ENCODE results near the gene BCL2L13. TPM values are rescaled to one million over a fixed set of nuclear protein-coding genes. Genes with fewer than 3 reads are reported as not detected.

BCL2L13 gene
- total RNA-seq, 1 experiment from 2014 or later, result 81.5 TPM

- DNase-seq (ENCODE audit: low read depth), result no peak
Observed at GRCh38 chr22:17778412-17778976, 139.9 kb downstream of the BCL2L13 start.

DNA sequence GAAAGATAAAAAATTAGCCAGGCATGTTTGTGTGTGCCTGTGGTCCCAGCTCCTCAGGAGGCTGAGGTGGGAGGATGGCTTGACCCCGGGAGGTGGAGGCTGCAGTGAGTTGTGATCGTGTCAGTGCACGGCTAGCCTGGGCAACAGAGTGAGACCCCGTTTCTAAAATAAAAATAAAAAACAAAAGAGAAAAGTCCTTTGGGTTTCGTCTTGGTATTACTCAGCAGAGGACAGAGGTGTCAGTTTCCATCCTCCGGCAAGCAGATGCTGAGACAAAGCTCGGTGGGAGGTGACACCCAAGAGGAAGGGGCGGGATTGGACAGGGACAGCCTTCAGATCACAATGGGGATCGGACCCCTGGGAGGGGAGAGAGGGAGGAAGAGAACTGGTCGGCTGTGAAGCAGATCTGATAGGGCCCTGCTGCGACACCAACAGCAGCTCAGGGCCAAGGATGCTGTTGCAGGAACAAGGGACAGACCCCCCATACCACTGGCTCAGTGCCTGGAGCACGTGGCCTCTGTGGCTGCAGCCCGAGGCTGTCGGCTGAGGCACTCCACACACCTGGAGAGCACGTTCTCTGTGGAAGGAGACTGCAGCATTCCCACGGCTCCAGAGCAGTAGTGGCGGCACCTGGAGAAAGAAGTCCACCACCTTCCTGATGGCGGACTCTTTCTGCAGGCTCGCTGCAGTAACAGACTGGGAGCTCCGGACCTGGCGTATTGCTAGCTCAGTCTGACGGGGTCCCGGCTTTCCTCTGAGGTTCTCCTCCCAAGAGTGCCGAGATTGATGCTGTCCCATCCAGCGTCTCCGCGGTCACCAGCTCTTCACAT lies 140.9 kb downstream of the BCL2L13 start:
- no peak for DNase-seq (ENCODE audit: low read depth)

- DNase-seq (ENCODE audit: low read depth), result no peak
Observed at GRCh38 chr22:17780116-17780740, 141.7 kb downstream of the BCL2L13 start.

Other genes with a start within 250 kb of the BCL2L13 start
- not detected in 2 replicates for gene SLC25A18, start 75.3 kb upstream of the BCL2L13 start, total RNA-seq (2014; rRNA removed)
- gene ATP6V1E1, start 10.0 kb upstream of the BCL2L13 start, total RNA-seq (2014; rRNA removed), result 170 and 187 TPM in 2 replicates
- 26.7 and 32.3 TPM in 2 replicates for gene BID, start 135.7 kb downstream of the BCL2L13 start, total RNA-seq (2014; rRNA removed)